IPS-18c (cell line): Measurements from ENCODE around the gene PPP1CA.

ENCODE experiments used
- H3K4me3 ChIP-seq: 2 replicates; pipeline ENCODE4 v1.7.0; 2013; ENCODE audit warnings: low read depth, mild to moderate bottlenecking, low read length, moderate library complexity; ENCODE audit not compliant: insufficient read depth
- H3K9me3 ChIP-seq: one replicate; pipeline ENCODE4 v1.6.1; 2013; ENCODE audit warnings: mild to moderate bottlenecking, low read length, moderate library complexity; ENCODE audit not compliant: control insufficient read depth, insufficient read depth

Gene PPP1CA

GRCh38 chr11:67396587-67397389 lies 4.9 kb downstream of the PPP1CA start:
- Histone ChIP-seq H3K4me3 (no peak overlapping the region), H3K9me3 (no peaks in the 10 kb centered on the region)

GRCh38 chr11:67396259-67396581 lies 5.4 kb downstream of the PPP1CA start:
- no peak overlapping the region for H3K4me3 ChIP-seq
- no peaks in the 10 kb centered on the region for H3K9me3 ChIP-seq

GRCh38 chr11:67395555-67396258 lies 6.0 kb downstream of the PPP1CA start:
- no peak overlapping the region for H3K4me3 ChIP-seq
- H3K9me3 ChIP-seq = no peaks in the 10 kb centered on the region

GRCh38 chr11:67393990-67394389 lies 7.7 kb downstream of the PPP1CA start:
- Histone ChIP-seq H3K4me3 (no peak overlapping the region), H3K9me3 (no peaks in the 10 kb centered on the region)

- Histone ChIP-seq H3K4me3 (no peak overlapping the region), H3K9me3 (no peaks in the 10 kb centered on the region)
These were observed 8.2 kb downstream of the PPP1CA start for GRCh38 chr11:67393437-67393836.

- H3K9me3 ChIP-seq = no peaks in the 10 kb centered on the region
- H3K4me3 ChIP-seq = peak overlapping the region; percentile 80
These were observed 9.4 kb downstream of the PPP1CA start for GRCh38 chr11:67392183-67392715.

- Histone ChIP-seq H3K4me3 (peak within 1 kb of the TSS; percentile 80), H3K9me3 (no peaks in the 10 kb centered on the region)
These were observed 10.1 kb downstream of the PPP1CA start, which contains the start of gene RAD9A for GRCh38 chr11:67391304-67392182. Gene RAD9A (plus strand): TSS chr11:67391986. CDS start chr11:67392045, 59 bp downstream.

- Histone ChIP-seq H3K9me3 (no peaks in the 10 kb centered on the region), H3K4me3 (peak overlapping the region; percentile 80)
These were observed 10.7 kb downstream of the PPP1CA start for GRCh38 chr11:67390947-67391303.

GRCh38 chr11:67389477-67389876 lies 12.2 kb downstream of the PPP1CA start:
- Histone ChIP-seq H3K9me3 (no peaks in the 10 kb centered on the region), H3K4me3 (no peak overlapping the region; the same call in 1 of the 2 replicates)

- Histone ChIP-seq H3K4me3 (no peak overlapping the region), H3K9me3 (no peaks in the 10 kb centered on the region)
These were observed 14.1 kb downstream of the PPP1CA start for GRCh38 chr11:67387518-67387917.

GRCh38 chr11:67387069-67387468 lies 14.6 kb downstream of the PPP1CA start:
- Histone ChIP-seq H3K9me3 (no peaks in the 10 kb centered on the region), H3K4me3 (no peak overlapping the region)

- no peak overlapping the region for H3K4me3 ChIP-seq
- H3K9me3 ChIP-seq = no peaks in the 10 kb centered on the region
These were observed 16.7 kb downstream of the PPP1CA start for GRCh38 chr11:67384851-67385366.

- Histone ChIP-seq H3K9me3 (no peaks in the 10 kb centered on the region), H3K4me3 (no peak overlapping the region)
These were observed 19.2 kb downstream of the PPP1CA start for GRCh38 chr11:67382276-67383136.

GRCh38 chr11:67381244-67381972 lies 20.2 kb downstream of the PPP1CA start:
- Histone ChIP-seq H3K9me3 (no peaks in the 10 kb centered on the region), H3K4me3 (no peak overlapping the region)

- Histone ChIP-seq H3K4me3 (no peak overlapping the region), H3K9me3 (no peaks in the 10 kb centered on the region)
These were observed 22.3 kb downstream of the PPP1CA start for GRCh38 chr11:67379061-67380058.
